ENCODE measurements around the gene TXK. TPM values are rescaled to one million over a fixed set of nuclear protein-coding genes. Genes with fewer than 3 reads are reported as not detected.

Gene TXK
- total and polyA plus RNA-seq, 2 experiments from 2014 or later: 0.76 to 1.5 TPM

DNA sequence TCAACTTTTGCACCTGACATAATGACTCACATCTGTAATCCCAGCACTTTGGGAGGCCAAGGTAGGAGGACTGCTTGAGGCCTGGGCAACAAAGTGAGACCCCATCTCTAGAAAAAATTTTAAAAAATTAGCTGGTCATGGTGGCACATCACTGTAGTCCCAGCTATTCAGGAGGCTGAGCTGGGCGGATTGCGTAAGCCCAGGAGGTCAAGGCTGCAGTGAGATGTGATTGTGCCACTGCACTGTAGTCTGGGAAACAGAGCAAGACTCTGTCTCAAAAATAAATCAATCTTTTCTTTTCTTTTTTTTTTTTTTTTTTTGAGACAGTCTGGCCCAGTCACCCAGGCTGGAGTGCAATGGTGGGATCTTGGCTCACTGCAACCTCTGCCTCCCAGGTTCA lies 65.0 kb downstream of the TXK start:
- H3K4me3 ChIP-seq: no peak overlapping the region
- no peak overlapping the region for H3K27ac ChIP-seq
- TF ChIP-seq EZH2phosphoT487 (IDR thresholded peaks at IDR 0.05; ENCODE audit: low read depth, severe bottlenecking, unreplicated experiment) (no peak), EZH2 (IDR thresholded peaks at IDR 0.05; ENCODE audit: borderline replicate concordance) (no peak)
- TF ChIP-seq, protein P1, sequence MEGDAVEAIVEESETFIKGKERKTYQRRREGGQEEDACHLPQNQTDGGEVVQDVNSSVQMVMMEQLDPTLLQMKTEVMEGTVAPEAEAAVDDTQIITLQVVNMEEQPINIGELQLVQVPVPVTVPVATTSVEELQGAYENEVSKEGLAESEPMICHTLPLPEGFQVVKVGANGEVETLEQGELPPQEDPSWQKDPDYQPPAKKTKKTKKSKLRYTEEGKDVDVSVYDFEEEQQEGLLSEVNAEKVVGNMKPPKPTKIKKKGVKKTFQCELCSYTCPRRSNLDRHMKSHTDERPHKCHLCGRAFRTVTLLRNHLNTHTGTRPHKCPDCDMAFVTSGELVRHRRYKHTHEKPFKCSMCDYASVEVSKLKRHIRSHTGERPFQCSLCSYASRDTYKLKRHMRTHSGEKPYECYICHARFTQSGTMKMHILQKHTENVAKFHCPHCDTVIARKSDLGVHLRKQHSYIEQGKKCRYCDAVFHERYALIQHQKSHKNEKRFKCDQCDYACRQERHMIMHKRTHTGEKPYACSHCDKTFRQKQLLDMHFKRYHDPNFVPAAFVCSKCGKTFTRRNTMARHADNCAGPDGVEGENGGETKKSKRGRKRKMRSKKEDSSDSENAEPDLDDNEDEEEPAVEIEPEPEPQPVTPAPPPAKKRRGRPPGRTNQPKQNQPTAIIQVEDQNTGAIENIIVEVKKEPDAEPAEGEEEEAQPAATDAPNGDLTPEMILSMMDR (IDR thresholded peaks at IDR 0.05; ENCODE audit: poor library complexity): no peak
- H3K79me2 ChIP-seq: no peaks in the 10 kb centered on the region
- no peak for DNase-seq (ENCODE audit: low spot score)
- WGBS (ENCODE audit: low lambda C conversion rate, missing lambda C conversion rate): 46% methylated on average over 2 of the region's 2 CpGs
- no peaks in the 10 kb centered on the region for H3K9me3 ChIP-seq (ENCODE audit: low read depth)
- no peaks in the 10 kb centered on the region for H3K9me2 ChIP-seq (replicated peaks; ENCODE audit: insufficient read depth)
- H3K4me2 ChIP-seq: no peak overlapping the region
- no peak overlapping the region for H2AFZ ChIP-seq
- H4K20me1 ChIP-seq (ENCODE audit: insufficient read depth, poor library complexity, severe bottlenecking): no peaks in the 10 kb centered on the region
- H3K4me1 ChIP-seq (ENCODE audit: insufficient read depth): no peaks in the 10 kb centered on the region
- no peaks in the 10 kb centered on the region for H3K27me3 ChIP-seq
- H3K36me3 ChIP-seq (replicated peaks; ENCODE audit: insufficient read depth, low read depth): no peaks in the 10 kb centered on the region

DNA sequence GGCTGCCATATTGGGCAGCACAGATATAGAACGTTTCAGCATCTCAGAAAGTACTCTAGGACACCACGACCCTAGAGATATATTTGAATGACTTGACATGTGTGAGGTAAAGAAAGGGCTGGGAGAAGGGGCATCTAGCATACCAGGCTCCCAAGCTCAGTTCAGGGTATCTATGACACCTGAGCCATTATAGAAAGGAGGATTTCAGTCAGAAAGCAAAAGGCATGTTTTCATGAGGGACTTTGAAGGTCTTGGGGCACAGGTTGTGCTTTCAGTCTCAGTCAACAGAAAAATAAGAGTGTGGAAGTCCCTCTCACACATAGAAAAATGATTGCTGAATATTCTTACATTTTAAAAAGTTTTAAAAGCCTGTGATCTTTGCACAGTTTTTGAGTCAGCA lies 65.9 kb downstream of the TXK start:
- H2AFZ ChIP-seq: no peak overlapping the region
- 90% methylated on average over 2 of the region's 2 CpGs for WGBS (ENCODE audit: low lambda C conversion rate, missing lambda C conversion rate)
- no peaks in the 10 kb centered on the region for H3K9me2 ChIP-seq (replicated peaks; ENCODE audit: insufficient read depth)
- no peaks in the 10 kb centered on the region for H3K27me3 ChIP-seq
- no peaks in the 10 kb centered on the region for H3K9me3 ChIP-seq (ENCODE audit: low read depth)
- TF ChIP-seq, protein P1 (IDR thresholded peaks at IDR 0.05; ENCODE audit: poor library complexity): no peak
- no peak for TF ChIP-seq EZH2 (IDR thresholded peaks at IDR 0.05; ENCODE audit: borderline replicate concordance)
- no peak overlapping the region for H3K4me2 ChIP-seq
- no peak overlapping the region for H3K4me3 ChIP-seq
- H3K4me1 ChIP-seq (ENCODE audit: insufficient read depth): no peaks in the 10 kb centered on the region
- no peaks in the 10 kb centered on the region for H3K79me2 ChIP-seq
- H4K20me1 ChIP-seq (ENCODE audit: insufficient read depth, poor library complexity, severe bottlenecking): no peaks in the 10 kb centered on the region
- H3K27ac ChIP-seq: no peak overlapping the region
- DNase-seq (ENCODE audit: low spot score): no peak
- no peaks in the 10 kb centered on the region for H3K36me3 ChIP-seq (replicated peaks; ENCODE audit: insufficient read depth, low read depth)

DNA sequence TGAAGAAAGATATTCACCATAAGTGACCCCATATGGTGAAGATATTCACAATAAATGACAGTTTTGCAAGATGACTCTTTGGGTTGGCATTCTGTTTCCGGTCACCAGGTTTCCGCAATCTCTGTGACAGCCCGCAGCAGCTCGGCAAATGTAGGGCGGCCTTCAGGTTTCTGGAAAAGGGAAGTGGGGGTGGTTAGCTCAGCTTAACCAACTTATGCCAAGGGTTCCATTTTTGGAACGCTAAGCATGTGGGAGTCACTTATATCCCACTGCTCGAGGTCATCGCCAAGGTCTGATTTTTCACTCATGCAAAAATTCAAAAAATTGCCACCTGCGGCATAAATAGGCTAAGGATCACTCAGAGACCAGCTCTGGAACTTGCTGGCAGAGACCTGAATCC lies 66.5 kb downstream of the TXK start:
- WGBS (ENCODE audit: low lambda C conversion rate, missing lambda C conversion rate): 94% methylated on average over 9 of the region's 9 CpGs
- no peaks in the 10 kb centered on the region for H3K36me3 ChIP-seq (replicated peaks; ENCODE audit: insufficient read depth, low read depth)
- H4K20me1 ChIP-seq (ENCODE audit: insufficient read depth, poor library complexity, severe bottlenecking): no peaks in the 10 kb centered on the region

More for the DNA sequence above, 66.5 kb downstream of the TXK start:
- TF ChIP-seq, protein P1 (IDR thresholded peaks at IDR 0.05; ENCODE audit: poor library complexity): no peak
- TF ChIP-seq EZH2 (IDR thresholded peaks at IDR 0.05; ENCODE audit: borderline replicate concordance): no peak
- no peak for TF ChIP-seq EZH2phosphoT487 (IDR thresholded peaks at IDR 0.05; ENCODE audit: low read depth, severe bottlenecking, unreplicated experiment)
- H3K4me1 ChIP-seq (ENCODE audit: insufficient read depth): no peaks in the 10 kb centered on the region
- H2AFZ ChIP-seq: no peak overlapping the region
- DNase-seq (ENCODE audit: low spot score): no peak
- H3K9me2 ChIP-seq (replicated peaks; ENCODE audit: insufficient read depth): no peaks in the 10 kb centered on the region
- no peak overlapping the region for H3K27ac ChIP-seq
- H3K4me2 ChIP-seq: no peak overlapping the region
- no peaks in the 10 kb centered on the region for H3K79me2 ChIP-seq
- no peaks in the 10 kb centered on the region for H3K9me3 ChIP-seq (ENCODE audit: low read depth)
- H3K4me3 ChIP-seq: no peak overlapping the region
- H3K27me3 ChIP-seq: no peaks in the 10 kb centered on the region

Data from hepatocyte (in vitro differentiated cells).